GM19240 (cell line): ENCODE results near the gene NT5C.
"Not testable (repeated sequence)": the region's sequence is repeated elsewhere in the genome, so short reads cannot be mapped to it uniquely, and the experiment has no call there.

ENCODE experiments used
- DNase-seq: peaks from one replicate; pipeline ENCODE4 v3.0.0; 2011; ENCODE audit warnings: low spot score; ENCODE audit not compliant: insufficient read length

Gene NT5C

GRCh38 chr17:75131278-75132017 is at the start of gene NT5C:
TSS of gene NT5C (minus strand) at chr17:75131742. CDS start at chr17:75131707, 35 bp downstream.
- peak; percentile 80 for DNase-seq

- DNase-seq = no peak
Measured at GRCh38 chr17:75181110-75181509, 49.6 kb upstream of the NT5C start.

GRCh38 chr17:75178453-75178852 is 46.9 kb upstream of the NT5C start:
- no peak for DNase-seq

GRCh38 chr17:75176625-75177024 is 45.1 kb upstream of the NT5C start:
- DNase-seq = no peak

GRCh38 chr17:75174996-75175395 is 43.5 kb upstream of the NT5C start:
- no peak for DNase-seq

- DNase-seq = no peak
Measured at GRCh38 chr17:75173526-75173925, 42.0 kb upstream of the NT5C start.

- no peak for DNase-seq
Measured at GRCh38 chr17:75168998-75169397, 37.5 kb upstream of the NT5C start.

- DNase-seq = not testable (repeated sequence)
Measured at GRCh38 chr17:75164606-75165005, 33.1 kb upstream of the NT5C start.

GRCh38 chr17:75163074-75163473 is 31.5 kb upstream of the NT5C start:
- no peak for DNase-seq

- DNase-seq = no peak
Measured at GRCh38 chr17:75160211-75160610, 28.7 kb upstream of the NT5C start.

- DNase-seq = no peak
Measured at GRCh38 chr17:75159196-75160031, 27.9 kb upstream of the NT5C start.

- DNase-seq = not testable (repeated sequence)
Measured at GRCh38 chr17:75158480-75158879, 26.9 kb upstream of the NT5C start.

GRCh38 chr17:75155191-75155601 is 23.7 kb upstream of the NT5C start:
- no peak for DNase-seq

- peak; percentile 96 for DNase-seq
Measured at GRCh38 chr17:75154195-75155106, 22.9 kb upstream of the NT5C start, which contains the start of gene JPT1. TSS of gene JPT1 (minus strand) at chr17:75154512. CDS start at chr17:75154397, 115 bp downstream.

GRCh38 chr17:75153780-75154194 is 22.2 kb upstream of the NT5C start:
- DNase-seq = no peak

- DNase-seq = no peak
Measured at GRCh38 chr17:75152922-75153779, 21.6 kb upstream of the NT5C start.

GRCh38 chr17:75152523-75152921 is 21.0 kb upstream of the NT5C start:
- DNase-seq = no peak

- DNase-seq = no peak
Measured at GRCh38 chr17:75151930-75152329, 20.4 kb upstream of the NT5C start.

- DNase-seq = no peak
Measured at GRCh38 chr17:75147878-75148546, 16.5 kb upstream of the NT5C start.

- DNase-seq = no peak
Measured at GRCh38 chr17:75146592-75146991, 15.1 kb upstream of the NT5C start.
